Sigmoid colon (tissue), 4 donors: ENCODE data around the gene SUPT5H.
"Not testable (repeated sequence)": the region's sequence is repeated elsewhere in the genome, so short reads cannot be mapped to it uniquely, and the experiment has no call there.

ENCODE experiments used
- EP300 ChIP-seq, 4 donors: sonication (generic); formaldehyde crosslinking; IDR thresholded peaks; one replicate each; pipeline ENCODE4 v1.6.1; 2017; ENCODE audit warnings: antibody characterized with exemption in 4 of 4
- TF ChIP-seq, protein P1 (sequence below), 4 experiments: fragments of 450-650 bp in 3 of 4; fragments of 200-600 bp in 1 of 4; IDR thresholded peaks; one replicate each; pipeline ENCODE4 v1.5.1; 2016 to 2019; ENCODE audit warnings: antibody characterized with exemption in 4 of 4, mild to moderate bottlenecking in 3 of 4, moderate library complexity in 2 of 4

DNA sequence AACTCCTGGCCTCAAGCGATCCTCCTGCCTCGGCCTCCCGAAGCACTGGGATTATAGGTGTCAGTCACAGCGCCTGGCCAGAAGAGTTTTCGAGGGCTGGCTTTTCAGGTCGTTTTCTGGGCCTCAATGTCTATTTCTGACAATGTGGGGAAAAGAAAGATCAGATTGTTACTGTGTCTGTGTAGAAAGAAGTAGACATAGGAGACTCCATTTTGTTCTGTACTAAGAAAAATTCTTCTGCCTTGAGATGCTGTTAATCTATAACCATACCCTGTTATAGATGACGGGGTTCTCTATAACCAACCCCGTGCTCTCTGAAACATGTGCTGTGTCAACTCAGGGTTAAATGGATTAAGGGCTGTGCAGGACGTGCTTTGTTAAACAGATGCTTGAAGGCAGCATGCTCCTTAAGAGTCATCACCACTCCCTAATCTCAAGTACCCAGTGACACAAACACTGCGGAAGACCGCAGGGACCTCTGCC is 34.0 kb downstream of the SUPT5H start:
- TF ChIP-seq, protein P1, sequence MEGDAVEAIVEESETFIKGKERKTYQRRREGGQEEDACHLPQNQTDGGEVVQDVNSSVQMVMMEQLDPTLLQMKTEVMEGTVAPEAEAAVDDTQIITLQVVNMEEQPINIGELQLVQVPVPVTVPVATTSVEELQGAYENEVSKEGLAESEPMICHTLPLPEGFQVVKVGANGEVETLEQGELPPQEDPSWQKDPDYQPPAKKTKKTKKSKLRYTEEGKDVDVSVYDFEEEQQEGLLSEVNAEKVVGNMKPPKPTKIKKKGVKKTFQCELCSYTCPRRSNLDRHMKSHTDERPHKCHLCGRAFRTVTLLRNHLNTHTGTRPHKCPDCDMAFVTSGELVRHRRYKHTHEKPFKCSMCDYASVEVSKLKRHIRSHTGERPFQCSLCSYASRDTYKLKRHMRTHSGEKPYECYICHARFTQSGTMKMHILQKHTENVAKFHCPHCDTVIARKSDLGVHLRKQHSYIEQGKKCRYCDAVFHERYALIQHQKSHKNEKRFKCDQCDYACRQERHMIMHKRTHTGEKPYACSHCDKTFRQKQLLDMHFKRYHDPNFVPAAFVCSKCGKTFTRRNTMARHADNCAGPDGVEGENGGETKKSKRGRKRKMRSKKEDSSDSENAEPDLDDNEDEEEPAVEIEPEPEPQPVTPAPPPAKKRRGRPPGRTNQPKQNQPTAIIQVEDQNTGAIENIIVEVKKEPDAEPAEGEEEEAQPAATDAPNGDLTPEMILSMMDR (IDR thresholded peaks at IDR 0.05): not testable (repeated sequence)
- not testable (repeated sequence) for TF ChIP-seq EP300 (IDR thresholded peaks at IDR 0.05)
